ENCODE measurements around the gene SPSB4.

GRCh38 chr3:141058996-141059395, 7.8 kb downstream of the SPSB4 start:
- TF ChIP-seq, protein P1, sequence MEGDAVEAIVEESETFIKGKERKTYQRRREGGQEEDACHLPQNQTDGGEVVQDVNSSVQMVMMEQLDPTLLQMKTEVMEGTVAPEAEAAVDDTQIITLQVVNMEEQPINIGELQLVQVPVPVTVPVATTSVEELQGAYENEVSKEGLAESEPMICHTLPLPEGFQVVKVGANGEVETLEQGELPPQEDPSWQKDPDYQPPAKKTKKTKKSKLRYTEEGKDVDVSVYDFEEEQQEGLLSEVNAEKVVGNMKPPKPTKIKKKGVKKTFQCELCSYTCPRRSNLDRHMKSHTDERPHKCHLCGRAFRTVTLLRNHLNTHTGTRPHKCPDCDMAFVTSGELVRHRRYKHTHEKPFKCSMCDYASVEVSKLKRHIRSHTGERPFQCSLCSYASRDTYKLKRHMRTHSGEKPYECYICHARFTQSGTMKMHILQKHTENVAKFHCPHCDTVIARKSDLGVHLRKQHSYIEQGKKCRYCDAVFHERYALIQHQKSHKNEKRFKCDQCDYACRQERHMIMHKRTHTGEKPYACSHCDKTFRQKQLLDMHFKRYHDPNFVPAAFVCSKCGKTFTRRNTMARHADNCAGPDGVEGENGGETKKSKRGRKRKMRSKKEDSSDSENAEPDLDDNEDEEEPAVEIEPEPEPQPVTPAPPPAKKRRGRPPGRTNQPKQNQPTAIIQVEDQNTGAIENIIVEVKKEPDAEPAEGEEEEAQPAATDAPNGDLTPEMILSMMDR (IDR thresholded peaks at IDR 0.05): no peak
- TF ChIP-seq POLR2A (IDR thresholded peaks at IDR 0.05): no peak

Data from body of pancreas (tissue), 4 donors.